ENCODE data around the gene SLC35A4.
"Not testable (repeated sequence)": the region's sequence is repeated elsewhere in the genome, so short reads cannot be mapped to it uniquely, and the experiment has no call there.

Gene SLC35A4

DNA sequence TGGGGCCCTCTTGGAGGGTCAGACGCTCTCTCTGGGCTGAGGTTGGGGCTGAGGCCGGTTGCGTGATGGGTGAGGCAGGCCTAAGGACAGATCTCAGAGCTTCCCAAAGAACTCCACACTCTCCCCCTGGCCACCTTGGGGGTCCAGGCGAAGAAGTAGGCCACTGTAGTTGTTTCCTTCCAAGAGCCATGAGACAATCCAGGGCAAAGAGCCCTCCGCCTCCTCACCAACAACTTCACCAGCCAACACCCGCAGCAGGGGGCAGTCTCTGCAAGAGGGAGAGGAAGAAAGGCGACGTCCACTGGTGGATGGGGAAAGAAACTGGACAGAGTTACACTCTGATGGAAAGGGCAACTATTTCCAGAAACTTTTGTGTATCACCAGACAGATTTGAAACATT is 10.7 kb downstream of the SLC35A4 start:
- no peak overlapping the region for H2AK5ac ChIP-seq (ENCODE audit: low read length, severe bottlenecking)
- no peaks in the 10 kb centered on the region for H3K79me1 ChIP-seq (replicated peaks; ENCODE audit: low read length, poor library complexity, severe bottlenecking)
- no peaks in the 10 kb centered on the region for H3K9me3 ChIP-seq (ENCODE audit: control insufficient read depth, low read length)
- H4K91ac ChIP-seq (ENCODE audit: low read length) = no peak overlapping the region
- H3K36me3 ChIP-seq (ENCODE audit: control insufficient read depth in 1 of 2, insufficient read depth in 2 of 2, low read depth in 1 of 2, low read length in 2 of 2) = peaks cover 3 to 8% of the 10 kb centered on the region in 2 experiments
- no peak overlapping the region for H2BK120ac ChIP-seq (ENCODE audit: low read depth, low read length)
- no peak overlapping the region for H3K4me2 ChIP-seq (ENCODE audit: low read length, poor library complexity, severe bottlenecking)
- no peak overlapping the region for H3K18ac ChIP-seq (ENCODE audit: low read depth in 1 of 2, low read length in 2 of 2)
- H2BK15ac ChIP-seq (ENCODE audit: low read depth, poor library complexity, severe bottlenecking) = no peak overlapping the region
- H4K8ac ChIP-seq (ENCODE audit: low read length) = no peak overlapping the region
- no peak for DNase-seq
- H3K4me3 ChIP-seq (ENCODE audit: insufficient read depth in 1 of 2, low read depth in 1 of 2, low read length in 2 of 2) = no peak overlapping the region
- no peak overlapping the region for H3K27ac ChIP-seq (ENCODE audit: low read length, poor library complexity, severe bottlenecking)
- no peak overlapping the region for H3K23ac ChIP-seq (ENCODE audit: low read length in 2 of 2)
- no peak overlapping the region for H3K14ac ChIP-seq (ENCODE audit: low read length in 2 of 2)
- no peak overlapping the region for H3K4ac ChIP-seq (ENCODE audit: low read depth in 1 of 2, low read length in 2 of 2)
- H2BK5ac ChIP-seq (ENCODE audit: low read depth, low read length, poor library complexity, severe bottlenecking) = no peak overlapping the region
- H3K27me3 ChIP-seq (ENCODE audit: control insufficient read depth in 1 of 2, insufficient read depth in 1 of 2, low read length in 2 of 2) = no peaks in the 10 kb centered on the region
- H2AFZ ChIP-seq (ENCODE audit: low read depth, low read length) = no peak overlapping the region
- 93% methylated on average over 3 of the region's 8 CpGs for whole genome bisulfite sequencing
- peak overlapping the region; percentile 14 for H3K9ac ChIP-seq (ENCODE audit: low read length)
- peaks cover 2% of the 10 kb centered on the region for H3K4me1 ChIP-seq (ENCODE audit: control insufficient read depth, insufficient read depth, low read depth, low read length)
- H2BK12ac ChIP-seq (ENCODE audit: low read length in 2 of 2) = no peak overlapping the region

DNA sequence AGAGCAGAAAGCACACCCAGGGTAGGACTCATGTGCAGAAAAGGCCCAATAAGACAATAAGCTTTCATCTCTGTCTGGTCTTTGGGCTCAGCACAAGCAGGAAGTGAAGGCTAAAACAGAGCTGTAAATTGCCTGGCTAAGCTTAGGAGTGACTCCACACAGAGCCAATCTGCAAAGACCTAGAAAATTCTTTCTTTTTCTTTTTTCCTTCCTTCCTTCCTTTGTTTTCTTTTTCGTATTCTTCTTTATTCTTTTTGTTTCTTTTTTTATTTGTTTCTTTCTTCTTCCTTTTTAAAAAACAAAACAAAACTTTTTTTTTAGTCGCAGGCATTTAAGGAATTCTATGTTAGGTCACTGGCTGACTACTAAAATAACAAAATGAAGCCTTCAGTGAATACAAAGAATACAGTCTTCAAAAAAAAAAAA is 12.2 kb downstream of the SLC35A4 start:
- Histone ChIP-seq H3K36me3 (ENCODE audit: control insufficient read depth in 1 of 2, insufficient read depth in 2 of 2, low read depth in 1 of 2, low read length in 2 of 2) (no peaks in the 10 kb centered on the region), H4K91ac (ENCODE audit: low read length) (no peak overlapping the region), H3K4ac (ENCODE audit: low read depth in 1 of 2, low read length in 2 of 2) (no peak overlapping the region), H3K9me3 (ENCODE audit: control insufficient read depth, low read length) (no peaks in the 10 kb centered on the region), H3K27ac (ENCODE audit: low read length, poor library complexity, severe bottlenecking) (peak overlapping the region; percentile 68), H4K8ac (ENCODE audit: low read length) (peak overlapping the region; percentile 84), H2BK15ac (ENCODE audit: low read depth, poor library complexity, severe bottlenecking) (no peak overlapping the region), H3K27me3 (ENCODE audit: control insufficient read depth in 1 of 2, insufficient read depth in 1 of 2, low read length in 2 of 2) (no peaks in the 10 kb centered on the region), H2BK12ac (ENCODE audit: low read length in 2 of 2) (no peak overlapping the region), H3K9ac (ENCODE audit: low read length) (no peak overlapping the region), H2AK5ac (ENCODE audit: low read length, severe bottlenecking) (peak overlapping the region; percentile 45), H3K18ac (ENCODE audit: low read depth in 1 of 2, low read length in 2 of 2) (peak overlapping the region in 1 of 2 experiments; percentile 70), H2BK120ac (ENCODE audit: low read depth, low read length) (no peak overlapping the region), H3K4me1 (ENCODE audit: control insufficient read depth, insufficient read depth, low read depth, low read length) (peaks cover 2% of the 10 kb centered on the region), H3K23ac (ENCODE audit: low read length in 2 of 2) (no peak overlapping the region), H2BK5ac (ENCODE audit: low read depth, low read length, poor library complexity, severe bottlenecking) (peak overlapping the region; percentile 25), H3K4me3 (ENCODE audit: insufficient read depth in 1 of 2, low read depth in 1 of 2, low read length in 2 of 2) (no peak overlapping the region), H3K4me2 (ENCODE audit: low read length, poor library complexity, severe bottlenecking) (no peak overlapping the region), H3K14ac (ENCODE audit: low read length in 2 of 2) (no peak overlapping the region), H2AFZ (ENCODE audit: low read depth, low read length) (no peak overlapping the region), H3K79me1 (replicated peaks; ENCODE audit: low read length, poor library complexity, severe bottlenecking) (no peaks in the 10 kb centered on the region)
- DNase-seq = no peak
- no CpG with 5 or more reads among the region's 2 CpGs for WGBS

DNA sequence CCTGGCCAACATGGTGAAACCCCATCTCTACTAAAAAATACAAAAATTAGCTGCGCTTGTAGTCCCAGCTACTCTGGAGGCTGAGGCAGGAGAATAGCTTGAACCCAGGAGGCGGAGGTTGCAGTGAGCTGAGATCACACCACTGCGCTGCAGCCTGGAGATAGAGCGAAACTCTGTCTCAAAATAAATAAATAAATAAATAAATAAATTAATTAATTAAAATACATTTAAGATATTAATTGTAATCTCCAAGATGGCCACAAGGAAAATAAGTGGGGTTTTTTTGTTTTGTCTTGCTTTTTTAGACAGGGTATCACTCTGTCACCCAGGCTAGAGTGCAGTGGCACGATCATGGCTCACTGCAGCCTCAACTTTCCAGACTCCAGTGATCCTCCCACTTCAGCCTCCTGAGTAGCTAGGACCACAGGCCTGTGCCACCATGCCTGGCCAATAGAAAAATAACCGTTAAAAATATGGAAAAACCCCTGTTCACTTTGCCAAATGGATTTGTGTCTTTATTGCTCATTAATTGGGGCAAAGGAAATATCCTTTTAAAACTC is 14.6 kb downstream of the SLC35A4 start:
- not testable (repeated sequence) for H4K8ac ChIP-seq (ENCODE audit: low read length); H2BK5ac ChIP-seq (ENCODE audit: low read depth, low read length, poor library complexity, severe bottlenecking); H3K4ac ChIP-seq (ENCODE audit: low read depth in 1 of 2, low read length in 2 of 2); H3K4me3 ChIP-seq (ENCODE audit: insufficient read depth in 1 of 2, low read depth in 1 of 2, low read length in 2 of 2); H3K14ac ChIP-seq (ENCODE audit: low read length in 2 of 2); H3K36me3 ChIP-seq (ENCODE audit: control insufficient read depth in 1 of 2, insufficient read depth in 2 of 2, low read depth in 1 of 2, low read length in 2 of 2); H3K4me1 ChIP-seq (ENCODE audit: control insufficient read depth, insufficient read depth, low read depth, low read length); H2AFZ ChIP-seq (ENCODE audit: low read depth, low read length); H3K9me3 ChIP-seq (ENCODE audit: control insufficient read depth, low read length); H3K27me3 ChIP-seq (ENCODE audit: control insufficient read depth in 1 of 2, insufficient read depth in 1 of 2, low read length in 2 of 2); H2BK120ac ChIP-seq (ENCODE audit: low read depth, low read length); H2BK15ac ChIP-seq (ENCODE audit: low read depth, poor library complexity, severe bottlenecking); H3K18ac ChIP-seq (ENCODE audit: low read depth in 1 of 2, low read length in 2 of 2); DNase-seq; H3K23ac ChIP-seq (ENCODE audit: low read length in 2 of 2); H3K27ac ChIP-seq (ENCODE audit: low read length, poor library complexity, severe bottlenecking); H3K4me2 ChIP-seq (ENCODE audit: low read length, poor library complexity, severe bottlenecking); H2BK12ac ChIP-seq (ENCODE audit: low read length in 2 of 2); H2AK5ac ChIP-seq (ENCODE audit: low read length, severe bottlenecking); H3K79me1 ChIP-seq (replicated peaks; ENCODE audit: low read length, poor library complexity, severe bottlenecking); H4K91ac ChIP-seq (ENCODE audit: low read length); H3K9ac ChIP-seq (ENCODE audit: low read length)
- WGBS = 94% methylated on average over 2 of the region's 6 CpGs

DNA sequence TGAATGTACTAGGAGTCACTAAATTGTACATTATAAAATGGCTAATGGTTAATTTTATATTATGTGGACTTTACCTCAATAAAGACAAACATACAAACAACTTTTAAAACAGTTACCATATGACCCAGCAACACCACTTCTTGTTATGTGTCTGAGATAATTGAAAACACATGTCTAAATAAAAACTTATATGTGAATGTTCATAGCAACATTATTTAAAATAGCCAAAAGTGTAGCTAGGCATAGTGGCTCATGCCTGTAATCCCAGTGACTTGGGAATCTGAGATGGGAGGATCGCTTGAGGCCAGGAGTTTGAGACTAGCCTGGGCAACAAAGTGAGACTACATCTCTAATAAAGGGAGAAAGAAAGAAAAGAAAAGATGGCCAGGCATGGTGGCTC is 22.9 kb downstream of the SLC35A4 start:
- no peak overlapping the region for H3K9ac ChIP-seq (ENCODE audit: low read length)
- no peak overlapping the region for H4K91ac ChIP-seq (ENCODE audit: low read length)
- no peak overlapping the region for H3K4me2 ChIP-seq (ENCODE audit: low read length, poor library complexity, severe bottlenecking)
- peaks cover 3% of the 10 kb centered on the region for H3K9me3 ChIP-seq (ENCODE audit: control insufficient read depth, low read length)
- H2AK5ac ChIP-seq (ENCODE audit: low read length, severe bottlenecking) = no peak overlapping the region
- H2AFZ ChIP-seq (ENCODE audit: low read depth, low read length) = no peak overlapping the region
- H3K14ac ChIP-seq (ENCODE audit: low read length in 2 of 2) = no peak overlapping the region
- H3K4me1 ChIP-seq (ENCODE audit: control insufficient read depth, insufficient read depth, low read depth, low read length) = peaks cover 2% of the 10 kb centered on the region
- H3K27ac ChIP-seq (ENCODE audit: low read length, poor library complexity, severe bottlenecking) = no peak overlapping the region
- H2BK120ac ChIP-seq (ENCODE audit: low read depth, low read length) = no peak overlapping the region
- H2BK15ac ChIP-seq (ENCODE audit: low read depth, poor library complexity, severe bottlenecking) = no peak overlapping the region
- no peak overlapping the region for H3K4ac ChIP-seq (ENCODE audit: low read depth in 1 of 2, low read length in 2 of 2)
- no peak overlapping the region for H3K18ac ChIP-seq (ENCODE audit: low read depth in 1 of 2, low read length in 2 of 2)
- no peak overlapping the region for H4K8ac ChIP-seq (ENCODE audit: low read length)
- H3K23ac ChIP-seq (ENCODE audit: low read length in 2 of 2) = no peak overlapping the region
- H3K27me3 ChIP-seq (ENCODE audit: control insufficient read depth in 1 of 2, insufficient read depth in 1 of 2, low read length in 2 of 2) = no peaks in the 10 kb centered on the region
- H2BK5ac ChIP-seq (ENCODE audit: low read depth, low read length, poor library complexity, severe bottlenecking) = no peak overlapping the region
- no peak overlapping the region for H2BK12ac ChIP-seq (ENCODE audit: low read length in 2 of 2)
- WGBS = 96% methylated on average over 1 of the region's 1 CpG
- no peak overlapping the region for H3K4me3 ChIP-seq (ENCODE audit: insufficient read depth in 1 of 2, low read depth in 1 of 2, low read length in 2 of 2)
- DNase-seq = no peak
- no peaks in the 10 kb centered on the region for H3K36me3 ChIP-seq (ENCODE audit: control insufficient read depth in 1 of 2, insufficient read depth in 2 of 2, low read depth in 1 of 2, low read length in 2 of 2)
- no peaks in the 10 kb centered on the region for H3K79me1 ChIP-seq (replicated peaks; ENCODE audit: low read length, poor library complexity, severe bottlenecking)

Measured in mesenchymal stem cell (in vitro differentiated cells and primary cell).